Panc1 (cell line): ENCODE measurements around the gene ARID4B. TPM values are rescaled to one million over a fixed set of nuclear protein-coding genes. Genes with fewer than 3 reads are reported as not detected.

Experiments
- ATAC-seq: fragments of 200-7000 bp; cut with Tn5 transposase; 2 replicates; pipeline ENCODE4 v1.9.1; 2020; ENCODE audit warnings: mild to moderate bottlenecking, moderate library complexity
- BruUV-seq: library from RNA; stranded (reverse); fragments of 400-500 nt; replicated peaks from 2 replicates; lab custom pipeline; 2021; lab: Mats Ljungman, UMichigan
- CTCF ChIA-PET: fragments of 300-600 bp; sonication (Branson Sonifier 250); formaldehyde crosslinking; loops from one replicate; lab custom pipeline; 2022; ENCODE audit warnings: antibody characterized with exemption; lab: Charles Lee
- POLR2A ChIA-PET: fragments of 300-600 bp; sonication (Branson Sonifier 250); formaldehyde crosslinking; loops from one replicate; lab custom pipeline; 2022; ENCODE audit warnings: antibody characterized with exemption; lab: Charles Lee
- DNase-seq: peaks from one replicate; pipeline ENCODE4 v3.0.0-alpha.2; 2010; ENCODE audit warnings: low read depth, low spot score
- H3K27ac ChIP-seq: 2 replicates; pipeline ENCODE4 v1.5.1; 2011; ENCODE audit warnings: mild to moderate bottlenecking, low read length, inconsistent platforms
- H3K27me3 ChIP-seq: fragments of 200-500 bp; sonication (Bioruptor generic); 2 replicates; pipeline ENCODE4 v1.6.0; 2014; ENCODE audit warnings: low read length, inconsistent platforms; ENCODE audit not compliant: control insufficient read depth, insufficient read depth
- H3K36me3 ChIP-seq: fragments of 200-500 bp; sonication (Bioruptor generic); 2 replicates; pipeline ENCODE4 v1.5.1; 2014; ENCODE audit warnings: inconsistent platforms, mild to moderate bottlenecking, low read length, moderate library complexity; ENCODE audit not compliant: control insufficient read depth, insufficient read depth
- H3K4me1 ChIP-seq: 2 replicates; pipeline ENCODE4 v1.5.1; 2011; ENCODE audit warnings: inconsistent platforms, mild to moderate bottlenecking, low read length, moderate library complexity; ENCODE audit not compliant: control insufficient read depth, insufficient read depth
- H3K4me3 ChIP-seq, 2 experiments: 2 replicates each; pipeline ENCODE4 v1.5.1; 2011 to 2012; ENCODE audit warnings: low read depth in 2 of 2, low read length in 2 of 2, mild to moderate bottlenecking in 2 of 2, inconsistent platforms in 1 of 2, moderate library complexity in 1 of 2
- H3K9me3 ChIP-seq: fragments of 200-500 bp; sonication (Bioruptor generic); 2 replicates; pipeline ENCODE4 v1.5.1; 2014; ENCODE audit warnings: low read depth, mild to moderate bottlenecking, inconsistent platforms, low read length, moderate library complexity; ENCODE audit not compliant: control insufficient read depth, insufficient read depth
- CTCF ChIP-seq: fragments of 450-650 bp; IDR thresholded peaks from 2 replicates; pipeline ENCODE4 v1.5.1; 2017; ENCODE audit warnings: mild to moderate bottlenecking
- POLR2AphosphoS5 ChIP-seq: IDR thresholded peaks from 2 replicates; pipeline ENCODE4 v1.6.1; 2012; ENCODE audit warnings: mild to moderate bottlenecking, low read depth, low read length, moderate library complexity
- SIN3A ChIP-seq: IDR thresholded peaks from 2 replicates; pipeline ENCODE4 v1.6.1; 2012; ENCODE audit warnings: low read depth, mild to moderate bottlenecking, low read length, moderate library complexity, borderline replicate concordance; ENCODE audit not compliant: insufficient read depth
- TCF7L2 ChIP-seq: IDR thresholded peaks from 2 replicates; pipeline ENCODE4 v1.6.1; 2011; ENCODE audit warnings: mild to moderate bottlenecking, low read depth, low read length, inconsistent platforms
- in situ Hi-C: cut with HindIII; loops from 2 replicates; pipeline ENCODE4 v1.10.0; 2016; ENCODE audit warnings: low sequenced_read_pairs, low pct_unique_long_range_greater_than_20kb
- intact Hi-C: fragments of 100-400 bp; cut with micrococcal nuclease; formaldehyde crosslinking; loops from one replicate; pipeline ENCODE4 v1.10.0; 2022; ENCODE audit not compliant: unreplicated experiment
- total RNA-seq: library from RNA; stranded (reverse); gene quantifications from one replicate; pipeline ENCODE4 v1.2.1, GENCODE V29; 2021; ENCODE audit not compliant: unreplicated experiment
- TF ChIP-seq, protein P1 (sequence below), 2 experiments: IDR thresholded peaks; 2 replicates each; pipeline ENCODE4 v1.6.1; 2011 to 2012; ENCODE audit warnings: low read depth in 2 of 2, control low read depth in 1 of 2, low read length in 1 of 2, mild to moderate bottlenecking in 1 of 2, moderate library complexity in 1 of 2; ENCODE audit not compliant: insufficient read depth in 1 of 2

ARID4B gene
- total RNA-seq, 1 experiment from 2014 or later: 37.5 TPM

DNA sequence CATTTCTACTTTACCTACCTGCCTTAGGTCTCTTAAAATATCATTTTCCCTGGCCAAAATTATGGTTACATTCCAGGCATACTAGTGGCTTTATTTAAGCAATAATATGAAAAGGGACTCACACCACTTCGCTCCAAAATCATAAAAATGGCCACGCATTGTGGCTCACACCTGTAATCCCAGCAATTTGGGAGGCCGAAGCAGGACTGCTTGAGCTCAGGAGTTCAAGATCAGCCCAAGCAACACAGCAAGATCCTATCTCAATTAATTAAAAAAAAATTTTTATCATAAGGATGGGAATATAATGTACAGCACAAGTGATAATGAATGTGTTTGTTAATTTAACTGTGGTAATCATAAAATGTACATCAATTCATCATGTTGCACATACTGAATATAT is 65.4 kb downstream of the ARID4B start:
- H3K36me3 ChIP-seq: no peaks in the 10 kb centered on the region
- in situ Hi-C loops (no loop called here), intact Hi-C loops (no loop called here)
- TF ChIP-seq SIN3A: no peak
- TF ChIP-seq TCF7L2: no peak
- TF ChIP-seq, protein P1, sequence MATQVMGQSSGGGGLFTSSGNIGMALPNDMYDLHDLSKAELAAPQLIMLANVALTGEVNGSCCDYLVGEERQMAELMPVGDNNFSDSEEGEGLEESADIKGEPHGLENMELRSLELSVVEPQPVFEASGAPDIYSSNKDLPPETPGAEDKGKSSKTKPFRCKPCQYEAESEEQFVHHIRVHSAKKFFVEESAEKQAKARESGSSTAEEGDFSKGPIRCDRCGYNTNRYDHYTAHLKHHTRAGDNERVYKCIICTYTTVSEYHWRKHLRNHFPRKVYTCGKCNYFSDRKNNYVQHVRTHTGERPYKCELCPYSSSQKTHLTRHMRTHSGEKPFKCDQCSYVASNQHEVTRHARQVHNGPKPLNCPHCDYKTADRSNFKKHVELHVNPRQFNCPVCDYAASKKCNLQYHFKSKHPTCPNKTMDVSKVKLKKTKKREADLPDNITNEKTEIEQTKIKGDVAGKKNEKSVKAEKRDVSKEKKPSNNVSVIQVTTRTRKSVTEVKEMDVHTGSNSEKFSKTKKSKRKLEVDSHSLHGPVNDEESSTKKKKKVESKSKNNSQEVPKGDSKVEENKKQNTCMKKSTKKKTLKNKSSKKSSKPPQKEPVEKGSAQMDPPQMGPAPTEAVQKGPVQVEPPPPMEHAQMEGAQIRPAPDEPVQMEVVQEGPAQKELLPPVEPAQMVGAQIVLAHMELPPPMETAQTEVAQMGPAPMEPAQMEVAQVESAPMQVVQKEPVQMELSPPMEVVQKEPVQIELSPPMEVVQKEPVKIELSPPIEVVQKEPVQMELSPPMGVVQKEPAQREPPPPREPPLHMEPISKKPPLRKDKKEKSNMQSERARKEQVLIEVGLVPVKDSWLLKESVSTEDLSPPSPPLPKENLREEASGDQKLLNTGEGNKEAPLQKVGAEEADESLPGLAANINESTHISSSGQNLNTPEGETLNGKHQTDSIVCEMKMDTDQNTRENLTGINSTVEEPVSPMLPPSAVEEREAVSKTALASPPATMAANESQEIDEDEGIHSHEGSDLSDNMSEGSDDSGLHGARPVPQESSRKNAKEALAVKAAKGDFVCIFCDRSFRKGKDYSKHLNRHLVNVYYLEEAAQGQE (IDR thresholded peaks at IDR 0.05; ENCODE audit: insufficient read depth in 1 of 2, low read depth in 2 of 2, low read length in 1 of 2): no peak
- no peak for TF ChIP-seq POLR2AphosphoS5
- no peak for TF ChIP-seq CTCF
- ChIA-PET CTCF (no interaction called here), POLR2A (interaction anchor here (0.6 kb wide), 1 partner anchor 538 kb away, joined by 5 read pairs; no protein-coding TSS in a partner anchor)
- no peak for ATAC-seq
- H3K9me3 ChIP-seq: no peaks in the 10 kb centered on the region
- DNase-seq: no peak
- no peak overlapping the region for H3K4me3 ChIP-seq
- H3K27ac ChIP-seq: no peak overlapping the region
- peaks cover 6% of the 10 kb centered on the region; the same call in 1 of the 2 replicates for H3K4me1 ChIP-seq
- no peaks in the 10 kb centered on the region for H3K27me3 ChIP-seq
- no TSS peak for BruUV-seq

- in situ Hi-C loops (no loop called here), intact Hi-C loops (no loop called here)
- no TSS peak for BruUV-seq
- Histone ChIP-seq H3K4me3 (no peak overlapping the region), H3K4me1 (peaks cover 6% of the 10 kb centered on the region; the same call in 1 of the 2 replicates), H3K36me3 (no peaks in the 10 kb centered on the region; the same call in 1 of the 2 replicates), H3K9me3 (no peaks in the 10 kb centered on the region), H3K27me3 (no peaks in the 10 kb centered on the region), H3K27ac (no peak overlapping the region)
- no peak for TF ChIP-seq TCF7L2
- no peak for TF ChIP-seq POLR2AphosphoS5
- TF ChIP-seq, protein P1 (IDR thresholded peaks at IDR 0.05; ENCODE audit: insufficient read depth in 1 of 2, low read depth in 2 of 2, low read length in 1 of 2): no peak
- TF ChIP-seq CTCF: no peak
- TF ChIP-seq SIN3A: no peak
- POLR2A ChIA-PET: no interaction called here
- CTCF ChIA-PET: interaction anchor here (1.1 kb wide), 1 partner anchor 11 kb away, joined by 4 read pairs; no protein-coding TSS in a partner anchor
- no peak for DNase-seq
- no peak for ATAC-seq
These were observed 66.7 kb downstream of the ARID4B start for GRCh38 chr1:235261243-235261642.
